Activated CD4-positive, alpha-beta T cell treated with anti-CD3 and anti-CD28 coated beads, Interleukin-2, amount 10 ng/mL, durations not matched to agents 7 days and 5 days (primary cell): ENCODE data around the gene ADGRB2. TPM values are rescaled to one million over a fixed set of nuclear protein-coding genes. Genes with fewer than 3 reads are reported as not detected.

Experiments used
- CTCF ChIA-PET: fragments of 350-600 bp; sonication (Branson Sonifier 250); formaldehyde crosslinking; loops from one replicate; lab custom pipeline; 2021; ENCODE audit warnings: antibody characterized with exemption; lab: Charles Lee
- POLR2A ChIA-PET: fragments of 350-600 bp; sonication (Branson Sonifier 250); formaldehyde crosslinking; loops from one replicate; lab custom pipeline; 2021; ENCODE audit warnings: antibody characterized with exemption; lab: Charles Lee
- DNase-seq: peaks from one replicate; pipeline ENCODE4 v3.0.0-alpha.2; 2020
- H3K27ac Mint-ChIP-seq: one replicate; pipeline ENCODE4 v1.8.0; 2021; ENCODE audit warnings: mild to moderate bottlenecking, moderate library complexity, mixed read lengths
- H3K27me3 Mint-ChIP-seq: one replicate; pipeline ENCODE4 v1.8.0; 2021; ENCODE audit warnings: mixed read lengths
- H3K36me3 Mint-ChIP-seq: one replicate; pipeline ENCODE4 v1.8.0; 2021; ENCODE audit warnings: low read depth, mixed read lengths
- H3K4me1 Mint-ChIP-seq: one replicate; pipeline ENCODE4 v1.8.0; 2021; ENCODE audit warnings: mixed read lengths
- H3K4me3 Mint-ChIP-seq: one replicate; pipeline ENCODE4 v1.8.0; 2021; ENCODE audit warnings: mild to moderate bottlenecking, moderate library complexity, mixed read lengths
- H3K9me3 Mint-ChIP-seq: one replicate; pipeline ENCODE4 v1.8.0; 2021; ENCODE audit warnings: mixed read lengths
- total RNA-seq, 2 experiments: library from RNA; stranded (reverse); gene quantifications; one replicate each; pipeline ENCODE4 v1.2.3, GENCODE V29; 2021

Gene ADGRB2
- total RNA-seq, 2 experiments from 2014 or later, result 0.27 to 0.31 TPM

- no peaks in the 10 kb centered on the region for H3K27me3 Mint-ChIP-seq
- H3K4me1 Mint-ChIP-seq, result peaks cover 3% of the 10 kb centered on the region
- ChIA-PET CTCF (interaction anchor here (1.3 kb wide), 1 partner anchor 17 kb away, joined by 3 read pairs; no protein-coding TSS in a partner anchor), POLR2A (no interaction called here)
- H3K27ac Mint-ChIP-seq, result no peak overlapping the region
- H3K36me3 Mint-ChIP-seq, result no peaks in the 10 kb centered on the region
- no peak overlapping the region for H3K4me3 Mint-ChIP-seq
- DNase-seq, result no peak
- no peaks in the 10 kb centered on the region for H3K9me3 Mint-ChIP-seq
Observed at GRCh38 chr1:31732343-31732742, 31.8 kb downstream of the ADGRB2 start.

GRCh38 chr1:31731049-31731565, 33.0 kb downstream of the ADGRB2 start:
- DNase-seq, result no peak
- no peaks in the 10 kb centered on the region for H3K9me3 Mint-ChIP-seq
- ChIA-PET POLR2A (no interaction called here), CTCF (no interaction called here)
- H3K36me3 Mint-ChIP-seq, result no peaks in the 10 kb centered on the region
- H3K4me1 Mint-ChIP-seq, result no peaks in the 10 kb centered on the region
- no peak overlapping the region for H3K4me3 Mint-ChIP-seq
- H3K27ac Mint-ChIP-seq, result no peak overlapping the region
- H3K27me3 Mint-ChIP-seq, result no peaks in the 10 kb centered on the region

- DNase-seq, result no peak
- Mint-ChIP-seq H3K27me3 (no peaks in the 10 kb centered on the region), H3K4me3 (no peak overlapping the region), H3K36me3 (no peaks in the 10 kb centered on the region), H3K4me1 (no peaks in the 10 kb centered on the region), H3K27ac (no peak overlapping the region), H3K9me3 (no peaks in the 10 kb centered on the region)
- CTCF ChIA-PET, result no interaction called here
- POLR2A ChIA-PET, result no interaction called here
Observed at GRCh38 chr1:31730336-31731048, 33.6 kb downstream of the ADGRB2 start.

GRCh38 chr1:31727849-31728248, 36.3 kb downstream of the ADGRB2 start:
- no peaks in the 10 kb centered on the region for H3K36me3 Mint-ChIP-seq
- ChIA-PET POLR2A (interaction anchor here (0.5 kb wide), 1 partner anchor 89 kb away, joined by 3 read pairs; no protein-coding TSS in a partner anchor), CTCF (interaction anchor here (0.6 kb wide), 1 partner anchor 1018 kb away, joined by 3 read pairs; no protein-coding TSS in a partner anchor)
- DNase-seq, result no peak
- H3K4me3 Mint-ChIP-seq, result no peak overlapping the region
- no peak overlapping the region for H3K27ac Mint-ChIP-seq
- no peaks in the 10 kb centered on the region for H3K9me3 Mint-ChIP-seq
- H3K27me3 Mint-ChIP-seq, result peaks cover 2% of the 10 kb centered on the region
- H3K4me1 Mint-ChIP-seq, result no peaks in the 10 kb centered on the region

GRCh38 chr1:31727195-31727594, 36.9 kb downstream of the ADGRB2 start:
- Mint-ChIP-seq H3K27me3 (peaks cover 2% of the 10 kb centered on the region), H3K27ac (no peak overlapping the region), H3K36me3 (no peaks in the 10 kb centered on the region), H3K4me3 (no peak overlapping the region), H3K4me1 (no peaks in the 10 kb centered on the region), H3K9me3 (no peaks in the 10 kb centered on the region)
- no peak for DNase-seq
- CTCF ChIA-PET, result interaction anchor here (1.8 kb wide), 1 partner anchor 11 kb away, joined by 7 read pairs; no protein-coding TSS in a partner anchor
- POLR2A ChIA-PET, result no interaction called here

- Mint-ChIP-seq H3K27me3 (peaks cover 3% of the 10 kb centered on the region), H3K9me3 (no peaks in the 10 kb centered on the region), H3K4me3 (no peak overlapping the region), H3K27ac (no peak overlapping the region), H3K4me1 (no peaks in the 10 kb centered on the region), H3K36me3 (no peaks in the 10 kb centered on the region)
- ChIA-PET POLR2A (no interaction called here), CTCF (interaction anchor here (1.8 to 2.1 kb wide), 2 partner anchors 10 to 62 kb away, joined by 5 to 7 read pairs; no protein-coding TSS in a partner anchor)
- no peak for DNase-seq
Observed at GRCh38 chr1:31726715-31727114, 37.4 kb downstream of the ADGRB2 start.

- H3K27ac Mint-ChIP-seq, result no peak overlapping the region
- no peaks in the 10 kb centered on the region for H3K4me1 Mint-ChIP-seq
- DNase-seq, result no peak
- POLR2A ChIA-PET, result no interaction called here
- H3K4me3 Mint-ChIP-seq, result no peak overlapping the region
- peaks cover 5% of the 10 kb centered on the region for H3K27me3 Mint-ChIP-seq
- H3K36me3 Mint-ChIP-seq, result no peaks in the 10 kb centered on the region
- CTCF ChIA-PET, result interaction anchor here (0.8 to 2.1 kb wide), 4 partner anchors 10 to 63 kb away, joined by 3 to 7 read pairs (median 4); no protein-coding TSS in a partner anchor
- no peaks in the 10 kb centered on the region for H3K9me3 Mint-ChIP-seq
Observed at GRCh38 chr1:31725777-31726535, 38.2 kb downstream of the ADGRB2 start.

GRCh38 chr1:31725134-31725533, 39.0 kb downstream of the ADGRB2 start:
- Mint-ChIP-seq H3K9me3 (no peaks in the 10 kb centered on the region), H3K4me3 (no peak overlapping the region), H3K27ac (no peak overlapping the region), H3K4me1 (no peaks in the 10 kb centered on the region), H3K27me3 (peaks cover 5% of the 10 kb centered on the region), H3K36me3 (no peaks in the 10 kb centered on the region)
- DNase-seq, result no peak
- ChIA-PET POLR2A (no interaction called here), CTCF (interaction anchor here (1.1 to 2.1 kb wide), 3 partner anchors 9 to 64 kb away, joined by 3 to 7 read pairs (median 5); no protein-coding TSS in a partner anchor)

- H3K27me3 Mint-ChIP-seq, result peaks cover 7% of the 10 kb centered on the region
- H3K9me3 Mint-ChIP-seq, result no peaks in the 10 kb centered on the region
- H3K27ac Mint-ChIP-seq, result no peak overlapping the region
- H3K4me3 Mint-ChIP-seq, result no peak overlapping the region
- ChIA-PET CTCF (no interaction called here), POLR2A (no interaction called here)
- DNase-seq, result peak; percentile 73
- no peaks in the 10 kb centered on the region for H3K4me1 Mint-ChIP-seq
- no peaks in the 10 kb centered on the region for H3K36me3 Mint-ChIP-seq
Observed at GRCh38 chr1:31723828-31724359, 40.2 kb downstream of the ADGRB2 start.

GRCh38 chr1:31718327-31718897, 45.7 kb downstream of the ADGRB2 start:
- CTCF ChIA-PET, result no interaction called here
- H3K27me3 Mint-ChIP-seq, result peaks cover 42% of the 10 kb centered on the region

GRCh38 chr1:31717341-31717740, 46.8 kb downstream of the ADGRB2 start:
- POLR2A ChIA-PET, result no interaction called here

More at GRCh38 chr1:31718327-31718897, 45.7 kb downstream of the ADGRB2 start:
- no peaks in the 10 kb centered on the region for H3K36me3 Mint-ChIP-seq
- POLR2A ChIA-PET, result no interaction called here
- no peak overlapping the region for H3K27ac Mint-ChIP-seq
- no peak for DNase-seq
- no peak overlapping the region for H3K4me3 Mint-ChIP-seq
- peaks cover 12% of the 10 kb centered on the region for H3K4me1 Mint-ChIP-seq
- no peaks in the 10 kb centered on the region for H3K9me3 Mint-ChIP-seq

GRCh38 chr1:31715873-31716220, 48.3 kb downstream of the ADGRB2 start:
- Mint-ChIP-seq H3K9me3 (no peaks in the 10 kb centered on the region), H3K36me3 (no peaks in the 10 kb centered on the region), H3K27ac (no peak overlapping the region), H3K4me1 (peaks cover 12% of the 10 kb centered on the region), H3K27me3 (peaks cover 50% of the 10 kb centered on the region), H3K4me3 (no peak overlapping the region)
- DNase-seq, result no peak
- CTCF ChIA-PET, result interaction anchor here (0.6 to 2.2 kb wide), 8 partner anchors 10 to 341 kb away, joined by 3 to 7 read pairs (median 4); no protein-coding TSS in a partner anchor
- POLR2A ChIA-PET, result no interaction called here

More at GRCh38 chr1:31717341-31717740, 46.8 kb downstream of the ADGRB2 start:
- Mint-ChIP-seq H3K4me3 (no peak overlapping the region), H3K9me3 (no peaks in the 10 kb centered on the region), H3K27me3 (peaks cover 49% of the 10 kb centered on the region), H3K36me3 (no peaks in the 10 kb centered on the region), H3K4me1 (peaks cover 12% of the 10 kb centered on the region), H3K27ac (no peak overlapping the region)
- no peak for DNase-seq
- CTCF ChIA-PET, result interaction anchor here (0.9 to 2.2 kb wide), 4 partner anchors 9 to 72 kb away, joined by 4 to 7 read pairs (median 4); partner anchors contain the start of gene COL16A1
